ENCODE measurements around the gene IL18RAP.
A peak's percentile ranks its signal among the peaks of the same experiment; 100 is the strongest.

Gene IL18RAP

GRCh38 chr2:102422910-102423309, at the start of gene IL18RAP:
Gene IL18RAP (plus strand): TSS chr2:102423160. CDS start chr2:102423278, 118 bp downstream.
- no peak for DNase-seq (ENCODE audit: low read depth in 2 of 2)

- DNase-seq (ENCODE audit: low read depth in 2 of 2), result no peak
Observed at GRCh38 chr2:102376052-102376591, 46.8 kb upstream of the IL18RAP start.

GRCh38 chr2:102383722-102384121, 39.2 kb upstream of the IL18RAP start:
- no peak for DNase-seq (ENCODE audit: low read depth in 2 of 2)

GRCh38 chr2:102385522-102385921, 37.4 kb upstream of the IL18RAP start:
- no peak for DNase-seq (ENCODE audit: low read depth in 2 of 2)

- no peak for DNase-seq (ENCODE audit: low read depth in 2 of 2)
Observed at GRCh38 chr2:102386004-102386403, 37.0 kb upstream of the IL18RAP start.

- no peak for DNase-seq (ENCODE audit: low read depth in 2 of 2)
Observed at GRCh38 chr2:102386867-102387541, 36.0 kb upstream of the IL18RAP start.

GRCh38 chr2:102387763-102388546, 35.0 kb upstream of the IL18RAP start:
- no peak for DNase-seq (ENCODE audit: low read depth in 2 of 2)

GRCh38 chr2:102391565-102391964, 31.4 kb upstream of the IL18RAP start:
- peak in 1 of 2 donors; percentile 20 for DNase-seq (ENCODE audit: low read depth in 2 of 2)

- DNase-seq (ENCODE audit: low read depth in 2 of 2), result no peak
Observed at GRCh38 chr2:102392096-102392495, 30.9 kb upstream of the IL18RAP start.

- no peak for DNase-seq (ENCODE audit: low read depth in 2 of 2)
Observed at GRCh38 chr2:102392942-102393341, 30.0 kb upstream of the IL18RAP start.

- no peak for DNase-seq (ENCODE audit: low read depth in 2 of 2)
Observed at GRCh38 chr2:102396012-102396411, 26.9 kb upstream of the IL18RAP start.

GRCh38 chr2:102397209-102397608, 25.8 kb upstream of the IL18RAP start:
- no peak for DNase-seq (ENCODE audit: low read depth in 2 of 2)

- DNase-seq (ENCODE audit: low read depth in 2 of 2), result no peak
Observed at GRCh38 chr2:102399499-102400141, 23.3 kb upstream of the IL18RAP start.

- no peak for DNase-seq (ENCODE audit: low read depth in 2 of 2)
Observed at GRCh38 chr2:102401456-102401855, 21.5 kb upstream of the IL18RAP start.

GRCh38 chr2:102401865-102402264, 21.1 kb upstream of the IL18RAP start:
- DNase-seq (ENCODE audit: low read depth in 2 of 2), result no peak

GRCh38 chr2:102410952-102411351, 12.0 kb upstream of the IL18RAP start:
- DNase-seq (ENCODE audit: low read depth in 2 of 2), result no peak

- no peak for DNase-seq (ENCODE audit: low read depth in 2 of 2)
Observed at GRCh38 chr2:102412199-102412598, 10.8 kb upstream of the IL18RAP start.

- no peak for DNase-seq (ENCODE audit: low read depth in 2 of 2)
Observed at GRCh38 chr2:102417946-102418345, 5.0 kb upstream of the IL18RAP start.

GRCh38 chr2:102418421-102418961, 4.5 kb upstream of the IL18RAP start:
- DNase-seq (ENCODE audit: low read depth in 2 of 2), result no peak

- no peak for DNase-seq (ENCODE audit: low read depth in 2 of 2)
Observed at GRCh38 chr2:102420290-102420689, 2.7 kb upstream of the IL18RAP start.

GRCh38 chr2:102421890-102422759, 835 bp upstream of the IL18RAP start:
- DNase-seq (ENCODE audit: low read depth in 2 of 2), result no peak
